Lung microvascular endothelial cell (primary cell): ENCODE data around the gene CBFA2T3. TPM values are rescaled to one million over a fixed set of nuclear protein-coding genes. Genes with fewer than 3 reads are reported as not detected.
"Not testable (repeated sequence)": the region's sequence is repeated elsewhere in the genome, so short reads cannot be mapped to it uniquely, and the experiment has no call there.

Experiments
- DNase-seq, 2 donors: peaks; one replicate each; pipeline versions ENCODE4 v3.0.0 to v3.0.0-alpha.2; 2010; ENCODE audit warnings: low read depth in 2 of 2
- total RNA-seq: library from RNA; depleted of rRNA; stranded (reverse); fragments of >200 nt; gene quantifications from 2 replicates; pipeline ENCODE4 v1.2.1, GENCODE V29; 2014

CBFA2T3 gene
- total RNA-seq, 1 donor from 2014 or later: not detected

- DNase-seq: no peak
These were observed 83.7 kb downstream of the CBFA2T3 start for GRCh38 chr16:88893127-88893968.

GRCh38 chr16:88892065-88892464 lies 84.9 kb downstream of the CBFA2T3 start:
- no peak for DNase-seq

GRCh38 chr16:88891083-88891482 lies 85.9 kb downstream of the CBFA2T3 start:
- no peak for DNase-seq

GRCh38 chr16:88889702-88890352 lies 87.2 kb downstream of the CBFA2T3 start:
- DNase-seq: not testable (repeated sequence)

- no peak for DNase-seq
These were observed 88.3 kb downstream of the CBFA2T3 start for GRCh38 chr16:88888461-88889387.

- DNase-seq: no peak
These were observed 89.0 kb downstream of the CBFA2T3 start for GRCh38 chr16:88888057-88888456.

GRCh38 chr16:88886845-88887521 lies 90.0 kb downstream of the CBFA2T3 start:
- DNase-seq: no peak

- no peak for DNase-seq
These were observed 90.6 kb downstream of the CBFA2T3 start for GRCh38 chr16:88886420-88886844.

- DNase-seq: no peak
These were observed 91.2 kb downstream of the CBFA2T3 start for GRCh38 chr16:88885693-88886280.

GRCh38 chr16:88884569-88885271 lies 92.3 kb downstream of the CBFA2T3 start:
- no peak for DNase-seq

- no peak for DNase-seq
These were observed 93.1 kb downstream of the CBFA2T3 start for GRCh38 chr16:88883946-88884345.

GRCh38 chr16:88883117-88883895 lies 93.7 kb downstream of the CBFA2T3 start:
- DNase-seq: no peak

- no peak for DNase-seq
These were observed 94.5 kb downstream of the CBFA2T3 start for GRCh38 chr16:88882358-88883030.

- DNase-seq: no peak
These were observed 95.2 kb downstream of the CBFA2T3 start for GRCh38 chr16:88881675-88882357.

GRCh38 chr16:88881007-88881615 lies 95.9 kb downstream of the CBFA2T3 start:
- DNase-seq: no peak

- no peak for DNase-seq
These were observed 96.6 kb downstream of the CBFA2T3 start for GRCh38 chr16:88880226-88881006.

- DNase-seq: no peak
These were observed 97.3 kb downstream of the CBFA2T3 start for GRCh38 chr16:88879788-88880055.
